ENCODE measurements around the gene NPSR1.
"Not testable (repeated sequence)": the region's sequence is repeated elsewhere in the genome, so short reads cannot be mapped to it uniquely, and the experiment has no call there.

NPSR1 gene, protein sequence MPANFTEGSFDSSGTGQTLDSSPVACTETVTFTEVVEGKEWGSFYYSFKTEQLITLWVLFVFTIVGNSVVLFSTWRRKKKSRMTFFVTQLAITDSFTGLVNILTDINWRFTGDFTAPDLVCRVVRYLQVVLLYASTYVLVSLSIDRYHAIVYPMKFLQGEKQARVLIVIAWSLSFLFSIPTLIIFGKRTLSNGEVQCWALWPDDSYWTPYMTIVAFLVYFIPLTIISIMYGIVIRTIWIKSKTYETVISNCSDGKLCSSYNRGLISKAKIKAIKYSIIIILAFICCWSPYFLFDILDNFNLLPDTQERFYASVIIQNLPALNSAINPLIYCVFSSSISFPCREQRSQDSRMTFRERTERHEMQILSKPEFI

DNA sequence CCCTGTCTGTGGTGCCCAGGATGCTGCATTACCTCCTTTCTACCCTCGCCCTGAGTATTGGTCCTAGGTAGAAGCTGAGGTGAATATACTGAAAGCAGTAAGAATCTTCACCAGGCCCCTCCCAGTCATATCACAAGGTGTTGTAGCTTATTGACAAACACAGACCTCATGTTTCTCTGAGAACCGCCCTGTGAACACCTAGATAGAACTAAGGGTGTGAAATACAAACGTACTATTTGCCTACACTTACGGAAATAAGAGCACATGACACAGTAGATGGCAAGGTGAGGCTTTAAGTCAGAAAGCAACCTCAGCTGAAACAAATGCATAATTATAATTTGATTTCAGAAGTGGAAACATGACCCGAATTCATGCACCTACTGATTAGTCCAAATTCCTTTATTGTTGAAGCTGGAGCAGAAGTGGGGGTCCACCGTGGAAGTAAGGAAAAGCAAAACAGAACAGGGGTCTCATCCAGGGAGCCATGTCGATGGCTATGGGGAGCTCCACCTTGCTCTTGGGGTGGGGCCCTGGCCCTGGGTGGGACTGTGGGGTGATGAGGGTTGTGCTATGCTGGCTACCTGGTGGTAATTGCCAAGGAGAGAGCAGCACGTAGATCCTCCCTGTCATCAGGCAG, at the start of gene NPSR1:
NPSR1 (plus strand) TSS at position 587 of the 637 bp plus-strand sequence. CDS start 195 bp downstream, outside the sequence.
- DNase-seq (ENCODE audit: low spot score): no peak

DNA sequence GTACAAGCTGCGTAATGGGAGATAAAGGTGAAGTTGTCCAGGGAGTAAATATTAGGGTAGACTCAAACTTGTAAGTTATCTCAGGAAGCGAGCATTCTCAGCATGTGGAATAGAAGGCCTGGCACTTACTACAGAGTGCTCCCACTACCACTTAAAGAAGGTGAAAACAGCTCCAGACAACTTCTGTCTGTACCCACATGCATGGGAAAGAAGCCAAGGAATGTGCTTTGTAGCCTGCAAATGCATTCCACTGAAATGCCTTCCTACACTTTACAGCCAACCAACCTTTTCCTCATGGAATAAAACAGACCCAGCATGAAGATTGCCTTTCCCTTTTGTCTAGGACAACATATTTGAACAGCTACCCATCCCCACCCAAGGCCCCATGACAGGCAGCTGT, 45.4 kb upstream of the NPSR1 start:
- no peak for DNase-seq (ENCODE audit: low spot score)

DNA sequence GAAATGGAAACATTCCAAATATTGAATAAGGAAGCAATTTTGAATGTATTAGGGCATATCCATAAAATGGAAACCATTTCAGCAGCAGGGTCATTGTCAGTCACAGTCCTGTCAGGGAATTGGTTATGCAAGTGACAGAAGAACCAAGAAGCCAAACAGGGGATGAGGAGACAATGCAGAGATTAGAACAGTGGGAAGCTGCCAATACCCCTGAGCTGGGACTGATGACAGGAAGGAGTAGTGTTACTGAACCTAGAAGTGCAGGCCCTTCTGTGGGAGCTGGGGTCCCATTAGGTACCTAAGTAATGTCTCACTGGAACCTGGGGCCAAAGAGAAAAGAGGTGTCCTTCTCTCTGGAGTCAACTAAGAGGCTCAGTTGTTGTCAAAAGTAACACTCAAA, 37.6 kb upstream of the NPSR1 start:
- DNase-seq (ENCODE audit: low spot score): no peak

DNA sequence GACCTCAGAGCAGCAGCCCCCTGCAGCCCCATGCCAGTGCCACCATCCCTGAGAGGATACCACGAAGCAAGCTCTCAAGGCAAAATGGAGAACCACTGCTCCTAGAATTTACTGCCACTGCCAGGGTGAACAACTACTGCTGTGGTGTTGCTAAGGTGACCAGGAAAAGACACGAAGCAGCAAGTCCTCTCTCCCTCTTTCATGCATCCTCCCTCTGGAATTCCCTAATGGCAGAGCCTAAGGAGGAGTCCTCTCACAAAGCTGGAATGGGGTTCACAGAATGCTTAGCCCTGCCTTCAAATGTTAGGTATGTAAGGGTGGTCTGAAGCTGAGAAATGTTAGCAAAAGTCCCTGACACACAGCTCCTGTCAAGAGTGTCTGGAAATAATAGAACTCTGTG, 35.8 kb upstream of the NPSR1 start:
- DNase-seq (ENCODE audit: low spot score): no peak

DNA sequence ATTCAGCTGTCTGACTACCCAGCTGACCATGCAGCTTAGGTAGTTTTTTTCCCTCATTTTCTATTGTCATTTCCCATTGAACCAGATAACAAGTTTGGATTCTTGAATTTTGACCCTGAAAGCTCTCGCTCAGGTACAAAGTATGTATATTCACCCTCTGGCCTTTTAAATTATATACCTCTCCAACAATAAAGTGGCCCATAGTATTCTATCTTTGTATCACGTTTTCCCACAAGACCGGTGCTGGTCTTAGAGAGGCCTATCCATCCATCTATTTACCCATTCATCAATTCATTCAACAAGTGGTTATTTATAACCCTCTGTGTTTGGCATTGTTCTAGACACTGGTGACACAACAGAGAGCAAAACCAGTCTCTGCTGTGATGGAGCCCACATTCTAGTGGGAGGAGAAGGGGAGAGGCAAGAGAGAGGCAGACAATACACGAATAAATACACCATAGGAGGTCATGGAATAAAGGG, 35.2 kb upstream of the NPSR1 start:
- DNase-seq (ENCODE audit: low spot score): no peak

DNA sequence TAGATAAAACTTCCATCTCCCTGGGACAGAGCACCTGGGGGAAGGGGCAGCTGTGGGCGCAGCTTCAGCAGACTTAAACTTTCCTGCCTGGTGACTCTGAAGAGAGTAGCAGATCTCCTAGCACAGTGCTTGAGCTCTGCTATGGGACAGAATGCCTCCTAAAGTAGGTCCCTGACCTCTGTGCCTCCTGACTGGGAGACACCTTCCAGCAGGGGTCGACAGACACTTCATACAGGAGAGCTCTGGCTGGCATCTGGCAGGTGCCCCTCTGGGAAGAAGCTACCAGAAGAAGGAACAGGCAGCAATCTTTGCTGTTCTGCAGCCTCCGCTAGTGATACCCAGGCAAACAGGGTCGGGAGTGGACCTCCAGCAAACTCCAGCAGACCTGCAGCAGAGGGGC, 29.4 kb upstream of the NPSR1 start:
- DNase-seq (ENCODE audit: low spot score): not testable (repeated sequence)

DNA sequence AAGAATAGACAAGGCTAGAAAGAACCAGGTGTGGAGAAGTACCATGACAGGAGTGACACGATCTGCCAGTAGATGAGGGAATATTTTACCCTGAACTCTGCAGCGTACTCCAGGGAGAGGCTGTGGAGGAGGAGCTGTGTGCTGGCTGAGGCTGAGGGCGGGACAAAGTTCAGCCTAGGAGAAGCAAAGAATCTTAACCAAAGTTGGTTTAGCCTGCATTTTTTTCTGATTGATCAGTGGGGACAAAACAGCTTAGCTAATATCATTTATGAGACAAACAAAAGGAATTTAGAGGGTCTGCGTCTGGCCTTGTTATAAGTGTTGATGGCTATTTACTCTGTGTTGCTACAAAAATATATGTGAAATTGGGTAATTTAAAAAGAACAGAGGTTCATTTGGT, 5.2 kb upstream of the NPSR1 start:
- no peak for DNase-seq (ENCODE audit: low spot score)

DNA sequence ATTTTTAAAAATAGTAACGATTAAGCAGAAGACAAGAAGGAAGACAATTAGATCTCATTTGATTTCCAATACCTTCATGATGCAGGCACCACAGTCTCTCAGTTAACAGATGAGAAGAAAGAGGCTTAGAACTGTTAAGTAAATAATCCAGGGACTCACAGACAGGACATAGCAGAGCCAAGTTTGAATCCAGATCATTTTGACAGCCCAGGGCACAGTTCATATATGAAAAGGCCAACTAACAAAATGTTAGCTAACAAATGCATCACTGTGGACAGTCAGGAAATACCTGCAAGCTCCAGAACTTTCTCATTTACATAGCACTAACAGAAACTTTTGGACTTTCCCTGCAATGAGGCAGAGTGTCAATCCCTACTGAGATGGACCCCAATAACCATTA, 4.2 kb upstream of the NPSR1 start:
- DNase-seq (ENCODE audit: low spot score): no peak

DNA sequence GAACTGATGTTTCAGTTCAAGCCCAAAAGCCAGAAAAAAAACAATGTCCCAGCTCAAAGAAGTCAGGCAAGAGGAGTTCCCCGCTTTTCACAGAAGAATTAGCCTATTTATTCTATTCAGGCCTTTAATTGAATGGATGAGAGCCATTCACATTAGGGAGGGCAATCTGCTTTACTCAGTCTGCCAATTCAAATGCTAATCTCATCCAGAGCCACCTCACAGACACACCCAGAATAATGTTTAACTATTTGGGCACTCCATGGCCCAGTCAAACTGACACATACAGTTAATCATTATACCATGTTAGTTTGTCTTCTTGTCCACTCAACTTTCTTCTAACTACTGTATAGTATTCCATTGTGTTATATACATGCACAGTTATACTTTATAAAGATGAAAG, 2.6 kb upstream of the NPSR1 start:
- no peak for DNase-seq (ENCODE audit: low spot score)

DNA sequence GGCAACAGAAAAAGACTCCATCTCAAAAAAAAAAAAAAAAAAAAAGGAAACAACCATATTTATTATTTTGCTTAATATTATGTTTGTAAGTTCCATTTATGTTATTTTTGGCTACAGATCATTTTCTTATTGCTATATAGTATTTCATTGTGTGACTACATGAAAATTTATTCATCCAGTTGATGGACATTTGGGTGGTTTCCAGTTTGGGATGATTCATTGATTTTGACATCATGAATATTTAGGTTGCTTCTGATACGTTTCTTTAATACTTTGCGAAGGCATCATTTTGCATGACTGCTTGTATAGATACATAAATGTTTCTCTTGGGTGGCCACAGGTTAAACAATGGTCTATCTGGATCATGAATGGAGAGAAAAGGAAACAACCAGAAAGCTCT, 2.0 kb upstream of the NPSR1 start:
- DNase-seq (ENCODE audit: low spot score): no peak

DNA sequence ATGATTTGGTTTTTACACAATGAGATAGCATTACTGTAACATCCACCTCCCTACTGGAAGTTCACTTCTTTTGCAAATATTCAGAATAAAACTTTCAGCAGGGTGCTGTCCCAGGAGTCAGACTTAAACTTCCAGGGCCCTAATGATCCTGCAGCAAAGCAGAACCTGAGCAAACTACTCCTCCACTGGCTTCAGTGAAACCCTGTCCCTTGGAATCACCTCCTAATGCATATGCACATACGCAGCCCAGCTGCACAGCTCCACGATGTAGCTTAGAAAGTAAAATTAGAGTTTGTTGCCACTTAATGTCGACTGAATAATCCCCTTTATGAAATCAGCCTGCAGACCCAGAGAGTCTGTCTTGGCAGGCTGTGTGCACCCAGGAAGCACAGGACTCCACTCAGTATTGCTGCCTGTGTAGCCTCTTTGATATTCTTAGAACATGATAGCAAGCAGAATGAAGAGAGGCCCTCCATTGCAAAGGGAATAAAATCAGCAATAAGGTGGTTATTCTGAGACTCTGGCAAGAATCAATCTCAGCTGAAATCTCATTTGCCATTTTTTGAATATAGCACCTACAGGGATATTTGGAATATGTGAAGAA, 1.6 kb downstream of the NPSR1 start:
- no peak for DNase-seq (ENCODE audit: low spot score)

DNA sequence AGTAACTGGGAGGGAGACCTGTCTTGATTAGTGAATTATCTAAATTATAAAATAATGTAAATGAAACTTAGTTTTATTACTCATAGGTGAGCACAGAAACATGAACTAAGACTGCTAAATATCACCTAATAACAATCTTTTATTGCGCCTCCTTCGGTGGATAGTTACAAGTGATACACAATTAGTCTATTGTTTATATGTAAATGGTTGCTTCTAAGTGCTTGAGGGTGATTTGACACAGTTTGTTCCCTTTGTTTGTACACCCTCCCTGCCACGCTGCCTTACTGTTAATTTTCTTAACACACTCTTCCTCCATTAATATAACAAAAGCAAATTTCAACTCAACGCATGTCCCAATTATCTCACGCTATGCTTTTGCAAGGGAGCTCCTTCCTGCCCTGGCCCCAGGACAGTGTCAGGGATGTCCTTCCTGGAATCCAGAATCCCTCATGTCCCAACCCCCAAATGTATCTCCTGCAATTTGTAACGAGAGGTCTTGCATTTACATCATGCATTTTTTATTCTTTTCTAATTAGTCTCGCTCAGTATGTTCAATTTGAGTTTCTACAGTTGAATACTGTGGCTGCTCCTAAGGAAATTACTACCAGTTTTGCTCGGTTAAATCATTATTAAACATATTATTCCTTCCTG, 4.2 kb downstream of the NPSR1 start:
- DNase-seq (ENCODE audit: low spot score): no peak

DNA sequence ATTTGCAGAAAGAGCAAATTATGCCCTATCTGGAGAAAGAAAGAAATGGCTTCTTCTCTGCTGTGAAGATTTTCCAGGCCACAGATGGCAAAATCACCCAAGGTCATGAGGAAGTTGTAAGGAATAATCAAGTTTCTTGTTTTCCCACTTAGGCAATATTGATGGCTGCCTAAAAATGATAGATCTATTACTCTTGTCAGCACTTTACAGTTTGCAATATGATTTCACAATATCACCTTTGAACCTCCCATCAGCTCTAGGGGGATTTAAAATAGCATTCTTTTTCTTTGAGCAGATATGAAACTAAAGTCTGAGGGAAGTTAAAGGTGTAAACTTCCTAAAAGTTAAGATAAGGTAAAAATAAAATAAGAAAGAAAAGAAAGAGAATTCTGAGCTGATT, 6.7 kb downstream of the NPSR1 start:
- DNase-seq (ENCODE audit: low spot score): no peak

DNA sequence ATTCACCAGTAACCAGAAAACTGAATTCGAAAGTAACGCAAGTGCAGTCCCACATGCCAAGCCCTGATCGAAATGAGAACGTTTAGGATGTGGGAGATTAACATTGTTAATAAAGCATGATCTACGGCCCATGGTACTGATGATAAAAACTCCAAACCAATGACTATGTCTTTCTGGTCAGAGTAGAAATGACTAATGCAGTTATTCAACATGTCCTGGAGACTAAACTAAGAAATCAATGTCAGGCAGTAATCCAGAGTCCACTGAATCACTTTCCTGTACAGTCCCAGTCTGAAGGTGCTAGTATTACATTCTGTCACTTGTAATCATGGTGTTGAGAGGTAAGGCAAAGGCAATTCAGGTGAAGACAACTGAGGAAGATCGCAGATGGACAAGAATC, 14.4 kb downstream of the NPSR1 start:
- DNase-seq (ENCODE audit: low spot score): no peak

DNA sequence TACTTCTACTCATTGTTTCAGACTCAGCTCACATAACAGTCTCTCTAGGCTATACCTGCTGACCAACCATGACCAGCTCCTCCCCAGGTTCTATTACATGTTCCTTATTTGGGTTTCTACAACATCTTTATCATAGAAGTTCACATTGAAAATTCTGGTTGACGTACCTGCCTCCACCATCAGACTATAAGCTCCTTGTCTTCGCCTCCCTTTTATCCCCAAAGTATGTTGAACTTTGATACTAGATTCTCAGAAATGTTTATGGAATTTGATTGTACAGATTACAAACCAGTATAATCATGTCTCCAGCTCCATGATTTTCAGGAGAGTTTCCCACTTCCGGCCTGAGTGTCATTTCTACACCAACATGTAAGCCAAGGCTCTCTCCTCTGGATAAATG, 15.0 kb downstream of the NPSR1 start:
- DNase-seq (ENCODE audit: low spot score): no peak

DNA sequence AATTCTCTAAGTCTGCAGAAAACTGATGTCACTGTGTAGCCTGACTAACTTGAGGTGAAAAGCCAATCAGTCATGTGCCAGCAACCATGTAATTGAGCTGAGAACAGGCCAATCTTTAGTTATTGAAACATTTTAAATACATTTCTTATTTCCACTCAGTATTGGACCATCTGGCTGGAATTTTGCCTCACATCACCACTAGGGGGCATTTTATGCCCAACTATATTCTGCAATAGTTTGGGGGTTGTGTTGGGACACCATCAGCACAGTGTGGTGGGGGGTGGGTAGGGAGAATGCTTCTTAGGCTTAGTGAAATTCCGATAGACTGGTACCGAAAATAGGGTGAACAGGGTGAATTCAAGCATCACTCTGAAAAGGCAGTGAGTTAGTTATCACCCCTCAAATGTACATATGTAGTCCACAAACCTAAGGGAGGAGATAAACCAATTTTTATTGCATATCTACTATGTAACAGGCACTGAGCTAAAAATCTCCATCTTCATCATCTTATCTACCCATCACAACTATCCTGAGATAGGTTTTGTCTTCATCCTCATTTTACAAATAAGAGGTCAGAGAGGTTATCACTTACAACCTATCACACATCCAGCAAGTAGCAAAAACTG, 17.8 kb downstream of the NPSR1 start:
- DNase-seq (ENCODE audit: low spot score): peak; percentile 23

DNA sequence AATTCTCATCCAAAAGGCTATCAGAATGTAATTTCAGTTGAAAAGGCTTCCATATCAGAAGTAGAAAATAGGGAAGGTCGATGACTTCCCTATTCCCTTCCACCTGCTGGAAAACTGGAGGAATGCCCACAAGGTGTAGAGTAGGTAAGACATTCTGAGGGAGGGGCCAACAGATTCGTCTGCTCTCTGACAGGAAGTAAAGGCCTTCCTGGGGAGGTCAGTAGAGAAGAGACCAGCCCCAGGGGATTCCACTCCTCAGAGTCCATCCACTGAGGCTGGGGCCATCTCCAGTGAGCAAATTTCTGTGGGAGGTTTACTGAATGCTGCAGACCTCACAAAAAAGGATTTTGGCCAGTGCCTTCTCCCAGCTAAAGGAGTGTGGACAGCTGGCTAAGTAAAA, 19.5 kb downstream of the NPSR1 start:
- no peak for DNase-seq (ENCODE audit: low spot score)

DNA sequence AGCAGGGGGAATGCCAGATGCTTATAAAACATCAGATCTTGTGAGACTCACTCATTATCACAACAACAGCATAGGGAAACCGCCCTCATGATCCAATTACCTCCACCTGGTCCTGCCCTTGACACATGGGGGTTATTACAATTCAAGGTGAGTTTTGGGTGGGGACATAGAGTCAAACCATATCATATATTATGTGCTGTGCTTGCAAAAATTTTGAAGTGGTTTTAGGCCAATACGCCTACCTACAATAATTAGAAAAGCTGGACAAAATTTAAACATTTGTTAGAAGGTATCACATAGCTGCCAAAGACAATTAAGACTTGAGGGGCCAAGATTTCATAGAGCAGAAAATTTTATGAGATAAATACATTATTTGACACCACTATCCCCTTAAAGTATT, 29.5 kb downstream of the NPSR1 start:
- DNase-seq (ENCODE audit: low spot score): no peak

DNA sequence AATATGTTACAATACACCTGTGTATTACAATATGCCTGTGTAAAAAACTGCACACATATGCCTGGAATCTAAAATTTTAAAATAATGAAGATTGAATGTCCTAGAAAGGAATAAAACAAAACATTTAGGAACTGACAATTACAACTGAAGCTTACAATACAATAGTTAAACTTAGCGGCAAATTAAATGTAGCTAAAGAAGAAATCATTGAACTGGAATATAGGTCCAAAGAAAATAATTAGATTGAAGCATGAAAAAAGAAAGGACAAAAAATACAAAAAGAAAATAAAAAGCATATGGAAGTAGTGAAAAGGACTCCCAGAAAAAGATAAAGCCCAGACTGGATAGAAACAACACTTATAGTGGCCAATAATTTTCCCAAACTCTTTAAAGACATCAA, 38.4 kb downstream of the NPSR1 start:
- no peak for DNase-seq (ENCODE audit: low spot score)

DNA sequence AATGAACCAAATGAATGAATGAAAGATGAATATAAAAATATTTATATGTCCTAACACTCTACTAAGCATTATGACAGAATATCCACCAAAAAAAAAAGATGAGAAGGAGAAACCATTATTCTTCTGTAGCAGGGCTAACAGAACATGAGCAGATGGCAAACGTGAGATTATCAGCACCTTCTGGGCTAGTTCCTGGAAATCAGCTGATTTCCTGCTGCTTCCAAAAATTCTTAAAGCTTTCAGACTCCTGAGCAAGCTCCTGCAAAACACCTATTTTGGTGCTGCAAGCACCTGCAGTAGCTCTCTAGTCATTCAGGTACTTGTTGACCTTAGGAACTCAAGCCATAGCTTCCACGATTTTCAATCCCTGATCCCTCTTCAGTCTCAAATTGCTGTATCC, 51.8 kb downstream of the NPSR1 start:
- no peak for DNase-seq (ENCODE audit: low spot score)

DNA sequence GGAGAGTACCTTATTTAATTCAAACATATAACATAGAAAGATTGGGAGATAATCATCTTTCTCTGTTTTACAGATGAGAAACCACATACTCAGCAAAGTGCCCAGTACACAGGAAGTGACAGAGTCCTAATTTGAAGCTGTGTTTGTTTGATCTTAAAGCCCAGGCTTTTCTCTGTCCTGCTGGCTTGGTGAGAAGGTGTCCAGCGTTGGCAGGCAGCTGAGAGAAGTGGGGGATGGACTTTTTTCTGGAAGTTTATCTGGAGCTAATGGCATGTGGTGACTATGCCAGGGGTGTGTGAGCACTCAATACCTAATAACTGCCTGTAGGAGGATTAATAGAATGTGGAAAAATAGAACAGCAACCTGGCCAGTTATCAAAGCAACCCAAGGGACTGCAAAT, 60.8 kb downstream of the NPSR1 start:
- no peak for DNase-seq (ENCODE audit: low spot score)

DNA sequence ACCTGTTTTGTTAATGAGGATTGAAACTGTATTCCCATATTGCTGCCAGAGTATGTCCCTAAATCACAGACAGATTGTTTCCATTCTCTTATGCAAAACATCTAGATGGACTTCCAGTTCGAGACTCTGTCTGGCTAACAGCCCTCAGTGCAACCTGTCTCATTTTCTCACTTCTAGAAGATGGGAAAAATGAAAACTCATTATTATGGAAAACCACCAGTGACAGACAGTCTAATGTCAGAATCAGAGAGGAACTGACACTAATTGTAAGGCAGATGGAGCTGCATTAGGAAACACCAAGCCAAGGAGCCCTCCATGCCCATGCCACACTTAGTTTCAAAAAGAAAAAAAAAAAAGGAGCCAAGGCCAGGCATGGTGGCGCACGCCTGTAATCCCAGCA, 61.6 kb downstream of the NPSR1 start:
- no peak for DNase-seq (ENCODE audit: low spot score)
